Vagina (tissue), 2 donors: ENCODE results near the gene ITGB3. TPM values are rescaled to one million over a fixed set of nuclear protein-coding genes. Genes with fewer than 3 reads are reported as not detected.

Experiments used
- DNase-seq, 2 donors: peaks; one replicate each; pipeline ENCODE4 v3.0.0-alpha.2; 2017; ENCODE audit errors: extremely low spot score in 2 of 2
- H3K27ac ChIP-seq: fragments of 200-600 bp; sonication (generic); one replicate; pipeline ENCODE4 v1.5.1; 2019
- H3K27me3 ChIP-seq: fragments of 200-600 bp; sonication (generic); one replicate; pipeline ENCODE4 v1.5.1; 2019
- H3K36me3 ChIP-seq, 2 donors: fragments of 200-600 bp; sonication (generic); one replicate each; pipeline ENCODE4 v1.5.1; 2017 to 2019
- H3K4me1 ChIP-seq: fragments of 200-600 bp; sonication (generic); one replicate; pipeline ENCODE4 v1.5.1; 2019
- H3K4me3 ChIP-seq, 2 donors: fragments of 200-600 bp; sonication (generic); 1 replicate in 1 of 2; 2 replicates in 1 of 2; pipeline ENCODE4 v1.5.1; 2016 to 2019
- H3K9me3 ChIP-seq: fragments of 200-600 bp; sonication (generic); one replicate; pipeline ENCODE4 v1.5.1; 2019
- POLR2A ChIP-seq, 2 donors: fragments of 450-650 bp; IDR thresholded peaks; one replicate each; pipeline ENCODE4 v1.6.1; 2017; ENCODE audit warnings: antibody characterized with exemption in 2 of 2, mild to moderate bottlenecking in 2 of 2, moderate library complexity in 2 of 2
- POLR2AphosphoS5 ChIP-seq, 2 donors: sonication (generic); formaldehyde crosslinking; IDR thresholded peaks; one replicate each; pipeline ENCODE4 v1.9.0; 2017; ENCODE audit warnings: antibody characterized with exemption in 2 of 2, mild to moderate bottlenecking in 2 of 2, low read depth in 1 of 2; ENCODE audit not compliant: insufficient read depth in 1 of 2
- intact Hi-C: fragments of 100-400 bp; cut with DNase I; formaldehyde crosslinking; loops from one replicate; pipeline ENCODE4 v1.15.1; 2023
- total RNA-seq: library from RNA; depleted of rRNA; stranded (reverse); fragments of >200 nt; gene quantifications from one replicate; pipeline ENCODE4 v1.2.3, GENCODE V29; 2016
- TF ChIP-seq, protein P1 (sequence below), 3 experiments: fragments of 450-650 bp in 2 of 3; fragments of 200-600 bp in 1 of 3; sonication (generic) in 1 of 3; IDR thresholded peaks; one replicate each; pipeline ENCODE4 v1.5.1; 2017 to 2019; ENCODE audit warnings: antibody characterized with exemption in 3 of 3, mild to moderate bottlenecking in 2 of 3, moderate library complexity in 2 of 3

ITGB3 gene
- total RNA-seq, 1 donor from 2014 or later = 6.1 TPM

DNA sequence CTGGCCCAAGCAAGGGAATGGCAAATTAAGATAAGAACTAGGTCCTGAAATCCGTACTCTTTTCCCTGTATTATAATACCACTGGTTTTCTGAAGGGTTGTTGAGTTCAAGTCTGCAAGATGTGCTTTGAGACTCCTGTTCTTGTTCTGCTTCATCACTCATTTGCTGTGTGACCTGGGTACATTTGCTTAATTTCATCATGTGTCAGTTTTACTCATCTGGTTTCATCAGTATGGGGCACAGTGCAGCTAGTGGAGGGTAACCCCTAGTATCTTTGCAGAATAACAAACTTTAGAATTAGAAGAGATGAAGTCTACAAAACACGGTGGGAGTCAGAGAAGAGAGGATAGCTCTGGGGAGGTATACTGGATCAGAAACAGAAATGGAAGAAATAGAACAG lies 48.2 kb downstream of the ITGB3 start:
- no peak for DNase-seq
- no peaks in the 10 kb centered on the region for H3K9me3 ChIP-seq
- TF ChIP-seq POLR2A (IDR thresholded peaks at IDR 0.05) = no peak
- TF ChIP-seq, protein P1, sequence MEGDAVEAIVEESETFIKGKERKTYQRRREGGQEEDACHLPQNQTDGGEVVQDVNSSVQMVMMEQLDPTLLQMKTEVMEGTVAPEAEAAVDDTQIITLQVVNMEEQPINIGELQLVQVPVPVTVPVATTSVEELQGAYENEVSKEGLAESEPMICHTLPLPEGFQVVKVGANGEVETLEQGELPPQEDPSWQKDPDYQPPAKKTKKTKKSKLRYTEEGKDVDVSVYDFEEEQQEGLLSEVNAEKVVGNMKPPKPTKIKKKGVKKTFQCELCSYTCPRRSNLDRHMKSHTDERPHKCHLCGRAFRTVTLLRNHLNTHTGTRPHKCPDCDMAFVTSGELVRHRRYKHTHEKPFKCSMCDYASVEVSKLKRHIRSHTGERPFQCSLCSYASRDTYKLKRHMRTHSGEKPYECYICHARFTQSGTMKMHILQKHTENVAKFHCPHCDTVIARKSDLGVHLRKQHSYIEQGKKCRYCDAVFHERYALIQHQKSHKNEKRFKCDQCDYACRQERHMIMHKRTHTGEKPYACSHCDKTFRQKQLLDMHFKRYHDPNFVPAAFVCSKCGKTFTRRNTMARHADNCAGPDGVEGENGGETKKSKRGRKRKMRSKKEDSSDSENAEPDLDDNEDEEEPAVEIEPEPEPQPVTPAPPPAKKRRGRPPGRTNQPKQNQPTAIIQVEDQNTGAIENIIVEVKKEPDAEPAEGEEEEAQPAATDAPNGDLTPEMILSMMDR (IDR thresholded peaks at IDR 0.05) = no peak
- no peak for TF ChIP-seq POLR2AphosphoS5 (IDR thresholded peaks at IDR 0.05; ENCODE audit: insufficient read depth in 1 of 2, low read depth in 1 of 2)
- H3K27ac ChIP-seq = no peak overlapping the region
- intact Hi-C loops = no loop called here
- H3K27me3 ChIP-seq = no peaks in the 10 kb centered on the region
- H3K4me3 ChIP-seq = no peak overlapping the region
- H3K36me3 ChIP-seq = peaks cover 0 to 13% of the 10 kb centered on the region in 2 donors
- H3K4me1 ChIP-seq = no peaks in the 10 kb centered on the region

DNA sequence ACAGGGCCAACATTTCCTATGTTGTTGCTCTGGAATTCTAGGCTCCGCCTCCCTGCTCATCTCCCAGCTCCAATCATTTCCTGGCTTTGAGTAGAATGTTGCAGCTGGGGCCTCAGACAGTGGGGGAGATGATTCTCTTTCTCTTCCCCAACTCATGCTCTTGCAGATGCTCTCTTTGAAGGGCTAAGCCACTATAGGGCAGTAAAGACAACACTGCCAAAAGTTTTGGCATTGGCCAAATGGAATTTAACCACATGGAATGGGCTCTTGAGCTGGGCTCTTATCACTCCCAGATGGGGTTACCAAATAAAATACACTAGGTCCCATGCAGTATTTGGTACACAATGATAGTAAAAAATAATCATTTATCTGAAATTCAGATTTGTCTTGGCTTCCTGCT lies 50.6 kb downstream of the ITGB3 start:
- H3K27me3 ChIP-seq = no peaks in the 10 kb centered on the region
- H3K4me1 ChIP-seq = no peaks in the 10 kb centered on the region
- intact Hi-C loops = no loop called here
- H3K27ac ChIP-seq = no peak overlapping the region
- TF ChIP-seq, protein P1 (IDR thresholded peaks at IDR 0.05) = no peak
- TF ChIP-seq POLR2A (IDR thresholded peaks at IDR 0.05) = no peak
- no peak for TF ChIP-seq POLR2AphosphoS5 (IDR thresholded peaks at IDR 0.05; ENCODE audit: insufficient read depth in 1 of 2, low read depth in 1 of 2)
- H3K9me3 ChIP-seq = no peaks in the 10 kb centered on the region
- peaks cover 0 to 13% of the 10 kb centered on the region in 2 donors for H3K36me3 ChIP-seq
- no peak for DNase-seq
- no peak overlapping the region for H3K4me3 ChIP-seq

DNA sequence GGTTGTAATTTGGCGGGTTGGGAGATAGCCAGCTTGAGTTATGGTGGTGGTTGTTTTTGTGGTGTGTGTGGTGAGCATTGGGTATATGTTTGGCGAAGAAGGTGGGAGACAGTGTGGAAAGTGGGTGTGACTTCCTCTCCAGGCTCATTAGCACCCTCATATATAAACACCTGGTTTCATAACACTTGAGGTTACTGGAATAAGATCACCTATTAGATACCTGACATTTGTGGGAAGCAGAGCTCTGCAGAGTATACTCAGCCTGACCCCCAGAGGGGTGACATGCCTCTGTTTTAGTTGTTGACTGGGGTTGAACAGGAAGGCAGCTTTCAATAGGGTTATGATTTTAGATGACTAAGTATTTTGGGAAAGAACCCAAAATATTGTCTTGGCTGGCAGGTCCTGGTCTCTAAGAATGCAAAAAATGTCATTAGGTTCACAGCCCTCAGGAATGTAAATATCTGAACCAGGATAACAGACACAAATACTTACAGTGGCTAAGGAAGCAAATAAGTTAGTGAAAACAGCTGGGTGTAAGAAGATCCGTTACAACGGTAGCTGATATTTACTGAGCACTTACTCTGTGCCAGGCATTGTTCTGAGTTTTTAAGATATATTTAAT lies 51.8 kb downstream of the ITGB3 start:
- no peak for DNase-seq
- Histone ChIP-seq H3K27me3 (no peaks in the 10 kb centered on the region), H3K4me3 (no peak overlapping the region), H3K9me3 (no peaks in the 10 kb centered on the region), H3K4me1 (no peaks in the 10 kb centered on the region), H3K27ac (peak overlapping the region; percentile 4), H3K36me3 (peaks cover 0 to 13% of the 10 kb centered on the region in 2 donors)
- intact Hi-C loops = no loop called here
- peak in 1 of 2 donors; percentile 65 for TF ChIP-seq POLR2AphosphoS5 (IDR thresholded peaks at IDR 0.05; ENCODE audit: insufficient read depth in 1 of 2, low read depth in 1 of 2)
- TF ChIP-seq, protein P1 (IDR thresholded peaks at IDR 0.05) = no peak

DNA sequence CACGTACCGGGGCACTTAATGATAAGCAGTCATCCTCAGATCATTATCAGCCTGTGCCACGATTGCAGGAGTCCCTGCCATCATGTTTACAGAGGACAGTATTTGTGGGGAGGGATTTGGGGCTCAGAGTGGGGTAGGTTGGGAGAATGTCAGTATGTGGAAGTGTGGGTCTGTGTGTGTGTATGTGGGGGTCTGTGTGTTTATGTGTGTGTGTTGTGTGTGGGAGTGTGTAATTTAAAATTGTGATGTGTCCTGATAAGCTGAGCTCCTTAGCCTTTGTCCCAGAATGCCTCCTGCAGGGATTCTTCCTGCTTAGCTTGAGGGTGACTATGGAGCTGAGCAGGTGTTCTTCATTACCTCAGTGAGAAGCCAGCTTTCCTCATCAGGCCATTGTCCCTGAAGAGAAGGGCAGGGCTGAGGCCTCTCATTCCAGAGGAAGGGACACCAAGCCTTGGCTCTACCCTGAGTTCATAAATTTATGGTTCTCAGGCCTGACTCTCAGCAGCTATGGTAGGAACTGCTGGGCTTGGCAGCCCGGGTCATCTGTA lies 56.6 kb downstream of the ITGB3 start:
- Histone ChIP-seq H3K4me3 (no peak overlapping the region), H3K27ac (no peak overlapping the region), H3K4me1 (no peaks in the 10 kb centered on the region), H3K36me3 (no peaks in the 10 kb centered on the region), H3K27me3 (no peaks in the 10 kb centered on the region), H3K9me3 (no peaks in the 10 kb centered on the region)
- no peak for DNase-seq
- TF ChIP-seq POLR2A (IDR thresholded peaks at IDR 0.05) (no peak), POLR2AphosphoS5 (IDR thresholded peaks at IDR 0.05; ENCODE audit: insufficient read depth in 1 of 2, low read depth in 1 of 2) (no peak)
- TF ChIP-seq, protein P1 (IDR thresholded peaks at IDR 0.05) = no peak
- intact Hi-C loops = no loop called here

DNA sequence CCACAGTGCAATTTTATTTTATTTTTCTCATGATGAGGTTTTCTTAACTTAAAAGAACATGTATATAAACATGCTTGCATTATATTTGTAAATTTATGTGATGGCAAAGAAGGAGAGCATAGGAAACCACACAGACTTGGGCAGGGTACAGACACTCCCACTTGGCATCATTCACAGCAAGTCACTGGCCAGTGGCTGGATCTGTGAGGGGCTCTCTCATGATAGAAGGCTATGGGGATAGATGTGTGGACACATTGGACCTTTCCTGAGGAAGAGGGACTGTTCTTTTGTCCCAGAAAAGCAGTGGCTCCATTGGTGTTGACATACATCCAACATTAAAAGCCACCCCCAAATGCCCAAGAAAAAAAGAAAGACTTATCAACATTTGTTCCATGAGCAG lies 57.8 kb downstream of the ITGB3 start:
- DNase-seq = no peak
- Histone ChIP-seq H3K27me3 (no peaks in the 10 kb centered on the region), H3K27ac (no peak overlapping the region), H3K4me3 (no peak overlapping the region), H3K4me1 (no peaks in the 10 kb centered on the region), H3K36me3 (no peaks in the 10 kb centered on the region), H3K9me3 (no peaks in the 10 kb centered on the region)
- intact Hi-C loops = no loop called here
- TF ChIP-seq POLR2A (IDR thresholded peaks at IDR 0.05) (no peak), POLR2AphosphoS5 (IDR thresholded peaks at IDR 0.05; ENCODE audit: insufficient read depth in 1 of 2, low read depth in 1 of 2) (no peak)
- TF ChIP-seq, protein P1 (IDR thresholded peaks at IDR 0.05) = no peak
